Right lobe of liver (tissue), 6 donors: ENCODE results near the gene ASPHD1. TPM values are rescaled to one million over a fixed set of nuclear protein-coding genes. Genes with fewer than 3 reads are reported as not detected.
"Not testable (repeated sequence)": the region's sequence is repeated elsewhere in the genome, so short reads cannot be mapped to it uniquely, and the experiment has no call there.

Source experiments
- ATAC-seq, 4 donors: fragments of 200-7000 bp; cut with Tn5 transposase; one replicate each; pipeline ENCODE4 v1.9.1; 2020; ENCODE audit warnings: mild to moderate bottlenecking in 4 of 4, moderate library complexity in 4 of 4
- DNase-seq, 3 donors: peaks; one replicate each; pipeline ENCODE4 v3.0.0-alpha.2; 2020
- H3K27ac ChIP-seq, 3 donors: fragments of 200-600 bp; one replicate each; pipeline ENCODE4 v1.8.0; 2022
- H3K27me3 ChIP-seq, 2 donors: fragments of 200-600 bp; one replicate each; pipeline ENCODE4 v1.8.0; 2022
- H3K36me3 ChIP-seq, 4 donors: fragments of 200-600 bp; sonication (generic) in 1 of 4; one replicate each; pipeline versions ENCODE4 v1.5.1 to v1.8.0; 2017 to 2022; ENCODE audit warnings: control low read depth in 1 of 4
- H3K4me1 ChIP-seq, 4 donors: fragments of 200-600 bp; sonication (generic) in 1 of 4; one replicate each; pipeline versions ENCODE4 v1.5.1 to v1.8.0; 2017 to 2022; ENCODE audit warnings: control low read depth in 1 of 4
- H3K4me3 ChIP-seq, 3 donors: fragments of 200-600 bp; one replicate each; pipeline ENCODE4 v1.8.0; 2022
- H3K9me3 ChIP-seq, 4 donors: fragments of 200-600 bp; sonication (generic) in 1 of 4; one replicate each; pipeline versions ENCODE4 v1.5.1 to v1.8.0; 2017 to 2022; ENCODE audit warnings: control low read depth in 1 of 4
- POLR2A ChIP-seq: fragments of 450-650 bp; IDR thresholded peaks from one replicate; pipeline ENCODE4 v1.6.1; 2017; ENCODE audit warnings: antibody characterized with exemption, mild to moderate bottlenecking
- WGBS: methylation state at CpG from one replicate; pipeline ENCODE4 v1.1.6; 2018; ENCODE audit warnings: low coverage, low lambda C conversion rate; ENCODE audit not compliant: insufficient coverage; ENCODE audit errors: missing lambda C conversion rate; 5-methylcytosine and 5-hydroxymethylcytosine counted together
- intact Hi-C, 2 donors: fragments of 100-400 bp; cut with DNase I; formaldehyde crosslinking; loops; one replicate each; pipeline versions ENCODE4 v1.11.2 to v1.14.1; 2022
- total RNA-seq, 6 experiments: library from RNA; depleted of rRNA in 2 of 6; stranded (reverse); fragments of >200 nt in 2 of 6; fragmentation: NEBNext Ultra II Directional in 3 of 6; extraction: Animal tissue kit (Norgen Biotek cat#: 25700) in 3 of 6; gene quantifications; one replicate each; pipeline versions ENCODE4 v1.1.0 to v1.2.4, GENCODE V29; 2016 to 2023
- TF ChIP-seq, protein P1 (sequence below), 4 donors: fragments of 200-600 bp in 3 of 4; fragments of 450-650 bp in 1 of 4; IDR thresholded peaks; one replicate each; pipeline versions ENCODE4 v1.5.1 to v1.8.0; 2016 to 2022; ENCODE audit warnings: antibody characterized with exemption in 4 of 4, mild to moderate bottlenecking in 2 of 4
- donor health status: DM: no; HTN: yes; CAD: no.
- donor health status: DM: no; HTN: no; CAD: no.
- donor health status: DM: no; HTN: no; CAD: no.
- donor health status: DM: no; HTN: yes; CAD: no.
- donor health status: DM: no; HTN: yes; CAD: no.

The ASPHD1 gene
- total RNA-seq, 6 experiments from 2014 or later, result 0.38 to 0.50 TPM; not detected in 4

GRCh38 chr16:29907973-29908372 is 7.7 kb downstream of the ASPHD1 start:
- H3K27me3 ChIP-seq, result no peaks in the 10 kb centered on the region
- WGBS, result 77% methylated on average over 2 of the region's 2 CpGs
- H3K36me3 ChIP-seq, result no peaks in the 10 kb centered on the region
- no peak overlapping the region for H3K27ac ChIP-seq
- no peaks in the 10 kb centered on the region for H3K9me3 ChIP-seq
- H3K4me1 ChIP-seq, result no peaks in the 10 kb centered on the region
- ATAC-seq (no peak), DNase-seq (no peak)
- intact Hi-C loops, result no loop called here
- no peak for TF ChIP-seq POLR2A
- TF ChIP-seq, protein P1, sequence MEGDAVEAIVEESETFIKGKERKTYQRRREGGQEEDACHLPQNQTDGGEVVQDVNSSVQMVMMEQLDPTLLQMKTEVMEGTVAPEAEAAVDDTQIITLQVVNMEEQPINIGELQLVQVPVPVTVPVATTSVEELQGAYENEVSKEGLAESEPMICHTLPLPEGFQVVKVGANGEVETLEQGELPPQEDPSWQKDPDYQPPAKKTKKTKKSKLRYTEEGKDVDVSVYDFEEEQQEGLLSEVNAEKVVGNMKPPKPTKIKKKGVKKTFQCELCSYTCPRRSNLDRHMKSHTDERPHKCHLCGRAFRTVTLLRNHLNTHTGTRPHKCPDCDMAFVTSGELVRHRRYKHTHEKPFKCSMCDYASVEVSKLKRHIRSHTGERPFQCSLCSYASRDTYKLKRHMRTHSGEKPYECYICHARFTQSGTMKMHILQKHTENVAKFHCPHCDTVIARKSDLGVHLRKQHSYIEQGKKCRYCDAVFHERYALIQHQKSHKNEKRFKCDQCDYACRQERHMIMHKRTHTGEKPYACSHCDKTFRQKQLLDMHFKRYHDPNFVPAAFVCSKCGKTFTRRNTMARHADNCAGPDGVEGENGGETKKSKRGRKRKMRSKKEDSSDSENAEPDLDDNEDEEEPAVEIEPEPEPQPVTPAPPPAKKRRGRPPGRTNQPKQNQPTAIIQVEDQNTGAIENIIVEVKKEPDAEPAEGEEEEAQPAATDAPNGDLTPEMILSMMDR (IDR thresholded peaks at IDR 0.05), result no peak
- H3K4me3 ChIP-seq, result no peak overlapping the region

GRCh38 chr16:29908719-29909220 is 8.5 kb downstream of the ASPHD1 start:
- ATAC-seq (no peak), DNase-seq (no peak)
- TF ChIP-seq POLR2A, result no peak
- TF ChIP-seq, protein P1 (IDR thresholded peaks at IDR 0.05), result no peak
- Histone ChIP-seq H3K4me1 (no peaks in the 10 kb centered on the region), H3K9me3 (no peaks in the 10 kb centered on the region), H3K4me3 (no peak overlapping the region), H3K27me3 (no peaks in the 10 kb centered on the region), H3K36me3 (no peaks in the 10 kb centered on the region), H3K27ac (no peak overlapping the region)
- 85% methylated on average over 2 of the region's 2 CpGs for WGBS
- intact Hi-C loops, result no loop called here

DNA sequence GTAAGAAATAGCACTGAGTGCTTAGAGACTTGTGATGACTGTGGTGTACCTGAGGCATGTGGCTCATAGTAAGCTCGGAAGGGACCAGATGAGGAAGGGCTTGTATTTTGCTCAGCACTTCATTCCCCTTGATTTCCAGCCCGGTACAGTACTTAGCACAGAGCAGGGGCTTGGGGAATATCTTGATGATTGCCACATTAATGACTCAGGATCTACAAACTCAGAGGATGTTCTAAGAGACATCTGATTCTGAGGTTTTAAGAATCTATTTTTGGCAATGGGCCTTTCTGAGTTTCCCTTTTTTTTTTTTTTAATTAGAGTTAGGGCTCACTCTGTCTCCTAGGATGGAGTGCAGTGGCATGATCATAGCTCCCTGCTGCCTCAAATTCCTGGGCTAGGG is 9.1 kb downstream of the ASPHD1 start:
- intact Hi-C loops, result no loop called here

DNA sequence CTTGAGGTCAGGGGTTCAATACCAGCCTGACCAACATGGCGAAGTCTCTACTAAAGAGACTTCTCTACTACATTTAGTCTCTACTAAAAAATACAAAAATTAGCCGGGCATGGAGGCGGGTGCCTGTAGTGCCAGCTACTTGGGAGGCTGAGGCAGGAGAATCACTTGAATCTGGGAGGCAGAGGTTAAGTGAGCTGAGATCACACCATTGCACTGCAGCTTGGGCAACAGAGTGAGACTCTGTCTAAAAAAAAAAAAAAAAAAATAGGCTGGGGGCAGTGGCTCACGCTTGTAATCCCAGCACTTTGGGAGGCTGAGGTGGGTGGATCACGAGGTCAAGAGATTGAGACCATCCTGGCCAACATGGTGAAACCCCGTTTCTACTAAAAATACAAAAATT is 9.6 kb downstream of the ASPHD1 start:
- H3K36me3 ChIP-seq, DNase-seq, ATAC-seq, H3K4me3 ChIP-seq, H3K27ac ChIP-seq, intact Hi-C loops, H3K9me3 ChIP-seq, H3K27me3 ChIP-seq, H3K4me1 ChIP-seq: not testable (repeated sequence)
- WGBS, result 70% methylated on average over 6 of the region's 6 CpGs

More for the DNA sequence above, 9.1 kb downstream of the ASPHD1 start:
- DNase-seq (no peak), ATAC-seq (no peak)
- TF ChIP-seq POLR2A, result no peak
- TF ChIP-seq, protein P1 (IDR thresholded peaks at IDR 0.05), result no peak
- no peaks in the 10 kb centered on the region for H3K9me3 ChIP-seq
- H3K36me3 ChIP-seq, result no peaks in the 10 kb centered on the region
- no peaks in the 10 kb centered on the region for H3K4me1 ChIP-seq
- WGBS, result 67% methylated on average over 1 of the region's 2 CpGs
- H3K27ac ChIP-seq, result no peak overlapping the region
- no peaks in the 10 kb centered on the region for H3K27me3 ChIP-seq
- no peak overlapping the region for H3K4me3 ChIP-seq

DNA sequence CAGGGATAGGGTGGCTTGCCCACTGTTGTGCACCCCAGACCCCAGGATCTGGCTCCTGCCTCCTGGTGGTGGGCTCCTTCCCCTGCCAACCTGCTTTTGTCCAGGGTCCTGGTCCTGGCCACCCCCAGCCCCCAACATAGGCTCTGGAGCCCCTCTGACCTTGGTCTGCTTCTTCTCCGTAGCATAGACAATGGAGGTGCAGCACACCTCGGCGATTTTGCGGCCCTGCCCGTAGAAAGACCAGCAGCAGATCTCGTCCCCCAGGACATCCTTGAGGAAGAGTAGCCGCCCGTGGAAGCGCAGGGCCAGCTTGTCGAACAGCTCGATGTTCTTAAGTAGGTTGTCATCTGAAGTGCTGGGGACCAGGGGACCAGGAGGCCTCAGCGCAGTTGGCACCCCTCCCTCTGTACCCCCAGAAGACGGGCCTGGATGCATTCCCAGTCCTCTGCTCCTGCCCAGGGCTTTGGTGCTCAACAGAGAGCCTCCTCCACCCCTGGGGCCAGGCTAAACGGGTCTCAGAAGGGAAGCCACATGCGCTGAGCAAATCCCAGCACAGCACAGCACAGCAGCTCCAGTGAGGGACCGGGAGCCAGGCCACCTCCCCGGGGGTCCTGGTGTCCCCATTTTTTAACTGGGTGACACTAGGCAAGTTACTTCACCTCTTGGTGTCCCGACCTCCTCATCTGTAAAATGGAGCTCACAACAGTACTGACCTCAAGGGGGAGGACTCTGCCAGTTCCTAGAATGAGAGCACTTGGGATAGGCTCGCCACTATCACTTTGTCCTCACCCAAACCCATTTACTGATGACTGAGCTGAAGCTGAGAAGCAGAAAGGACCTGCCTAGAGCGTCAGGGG is 10.8 kb downstream of the ASPHD1 start:
- Histone ChIP-seq H3K27me3 (no peaks in the 10 kb centered on the region), H3K9me3 (no peaks in the 10 kb centered on the region), H3K4me3 (no peak overlapping the region), H3K27ac (no peak overlapping the region), H3K4me1 (no peaks in the 10 kb centered on the region), H3K36me3 (no peaks in the 10 kb centered on the region)
- intact Hi-C loops, result no loop called here
- DNase-seq (no peak), ATAC-seq (peak in 1 of 4 donors; percentile 36)
- TF ChIP-seq, protein P1 (IDR thresholded peaks at IDR 0.05), result no peak
- TF ChIP-seq POLR2A, result no peak
- WGBS, result 80% methylated on average over 1 of the region's 20 CpGs
